Subcutaneous adipose tissue (tissue), 4 donors: ENCODE results near the gene RTRAF. TPM values are rescaled to one million over a fixed set of nuclear protein-coding genes. Genes with fewer than 3 reads are reported as not detected.

ENCODE experiments used
- CTCF ChIP-seq: fragments of 450-650 bp; IDR thresholded peaks from one replicate; pipeline ENCODE4 v1.5.1; 2016; ENCODE audit warnings: low read depth, mild to moderate bottlenecking, control low read depth, antibody characterized with exemption, moderate library complexity
- total RNA-seq, 4 donors: library from RNA; depleted of rRNA; stranded (reverse); fragments of >200 nt; gene quantifications; one replicate each; pipeline ENCODE4 v1.1.0, GENCODE V29; 2016

RTRAF gene
- total RNA-seq, 4 donors from 2014 or later: 65.0 to 161 (median 82.4) TPM

- TF ChIP-seq CTCF: no peak
These were observed 55.6 kb downstream of the RTRAF start for GRCh38 chr14:52044791-52045522.

GRCh38 chr14:52046376-52046917 lies 57.1 kb downstream of the RTRAF start:
- TF ChIP-seq CTCF: no peak

GRCh38 chr14:52048116-52048515 lies 58.8 kb downstream of the RTRAF start:
- no peak for TF ChIP-seq CTCF

GRCh38 chr14:52048641-52049204 lies 59.4 kb downstream of the RTRAF start:
- TF ChIP-seq CTCF: no peak

GRCh38 chr14:52049271-52049670 lies 59.9 kb downstream of the RTRAF start:
- no peak for TF ChIP-seq CTCF

- TF ChIP-seq CTCF: no peak
These were observed 60.6 kb downstream of the RTRAF start for GRCh38 chr14:52049721-52050588.

- no peak for TF ChIP-seq CTCF
These were observed 61.9 kb downstream of the RTRAF start for GRCh38 chr14:52051251-52051650.
